Loucy (cell line): ENCODE measurements around the gene CYP4F11.

Experiments used
- CTCF ChIP-seq: fragments of 200-600 bp; sonication (generic); conservative IDR thresholded peaks from 2 replicates; pipeline ENCODE4 v1.5.1; 2014; ENCODE audit warnings: mild to moderate bottlenecking, antibody characterized with exemption, low read length
- EZH2phosphoT487 ChIP-seq: fragments of 200-600 bp; IDR thresholded peaks from 2 replicates; pipeline ENCODE4 v1.6.1; 2018; ENCODE audit warnings: antibody characterized with exemption, mild to moderate bottlenecking, moderate library complexity, borderline replicate concordance

- TF ChIP-seq CTCF, result no peak
- no peak for TF ChIP-seq EZH2phosphoT487
These were observed 71.1 kb downstream of the CYP4F11 start for GRCh38 chr19:15863272-15863671.
